SK-N-SH (cell line): Measurements from ENCODE around the gene GABRB3. TPM values are rescaled to one million over a fixed set of nuclear protein-coding genes. Genes with fewer than 3 reads are reported as not detected.
A peak's percentile ranks its signal among the peaks of the same experiment; 100 is the strongest.

Source experiments
- CTCF ChIA-PET: fragments of 300-600, 350-600 bp; formaldehyde crosslinking; extraction: SDS; loops from one replicate; lab custom pipeline; 2021; lab: Yijun Ruan, JAX
- POLR2A ChIA-PET: fragments of 350-600 bp; sonication (Branson Sonifier 250); formaldehyde crosslinking; extraction: SDS; loops from one replicate; lab custom pipeline; 2020; ENCODE audit warnings: antibody characterized with exemption, inconsistent platforms; lab: Yijun Ruan, JAX
- DNase-seq: peaks from one replicate; pipeline ENCODE4 v3.0.0; 2012
- H2AFZ ChIP-seq: fragments of 200-600 bp; sonication (generic); 2 replicates; pipeline ENCODE4 v1.8.1; 2016; ENCODE audit warnings: antibody characterized with exemption, mild to moderate bottlenecking, low read depth
- H3F3A ChIP-seq: fragments of 200-600 bp; sonication (generic); replicated peaks from 2 replicates; pipeline ENCODE3; 2016; ENCODE audit warnings: antibody characterized with exemption, mild to moderate bottlenecking; ENCODE audit not compliant: insufficient read depth
- H3K27ac ChIP-seq, 2 experiments: fragments of 200-500 bp in 1 of 2; fragments of 200-600 bp in 1 of 2; sonication (Bioruptor generic) in 1 of 2; sonication (generic), shearing (Covaris generic) in 1 of 2; 2 replicates each; pipeline versions ENCODE4 v1.5.1 to v1.6.1; 2014 to 2016; ENCODE audit warnings: low read depth in 2 of 2, inconsistent platforms in 1 of 2, low read length in 1 of 2, mild to moderate bottlenecking in 1 of 2, mixed read lengths in 1 of 2
- H3K27me3 ChIP-seq: fragments of 200-600 bp; sonication (generic), shearing (Covaris generic); 2 replicates; pipeline ENCODE4 v1.6.1; 2016; ENCODE audit warnings: mixed run types; ENCODE audit not compliant: insufficient read depth
- H3K36me3 ChIP-seq, 2 experiments: fragments of 200-500 bp in 1 of 2; fragments of 200-600 bp in 1 of 2; sonication (Bioruptor generic) in 1 of 2; sonication (generic) in 1 of 2; replicated peaks in 1 of 2; 2 replicates each; pipeline versions ENCODE3 to v1.5.1; 2014 to 2016; ENCODE audit warnings: low read length in 1 of 2, mild to moderate bottlenecking in 1 of 2; ENCODE audit not compliant: insufficient read depth in 2 of 2, control insufficient read depth in 1 of 2
- H3K4me1 ChIP-seq, 2 experiments: fragments of 200-500 bp in 1 of 2; fragments of 200-600 bp in 1 of 2; sonication (Bioruptor generic) in 1 of 2; sonication (generic), shearing (Covaris generic) in 1 of 2; 2 replicates each; pipeline versions ENCODE4 v1.5.1 to v1.6.1; 2014 to 2016; ENCODE audit warnings: low read depth in 1 of 2, low read length in 1 of 2, mixed run types in 1 of 2; ENCODE audit not compliant: insufficient read depth in 2 of 2, control insufficient read depth in 1 of 2
- H3K4me2 ChIP-seq: fragments of 200-600 bp; sonication (generic), shearing (Covaris generic); 2 replicates; pipeline ENCODE4 v1.6.1; 2017; ENCODE audit warnings: mixed run types
- H3K4me3 ChIP-seq, 2 experiments: fragments of 200-500 bp in 1 of 2; fragments of 200-600 bp in 1 of 2; sonication (Bioruptor generic) in 1 of 2; sonication (generic), shearing (Covaris generic) in 1 of 2; 2 replicates each; pipeline versions ENCODE4 v1.5.1 to v1.8.1; 2014 to 2016; ENCODE audit warnings: low read depth in 2 of 2, inconsistent platforms in 1 of 2, low read length in 1 of 2, mild to moderate bottlenecking in 1 of 2, mixed read lengths in 1 of 2, moderate library complexity in 1 of 2
- H3K79me2 ChIP-seq: fragments of 200-600 bp; sonication (generic); 2 replicates; pipeline ENCODE4 v1.8.1; 2017; ENCODE audit warnings: mild to moderate bottlenecking; ENCODE audit not compliant: insufficient read depth
- H3K9ac ChIP-seq: fragments of 200-600 bp; sonication (generic); 2 replicates; pipeline ENCODE4 v1.6.1; 2017; ENCODE audit warnings: mixed run types
- H3K9me2 ChIP-seq: fragments of 200-600 bp; sonication (generic); 2 replicates; pipeline ENCODE4 v1.6.1; 2017; ENCODE audit warnings: mixed run types
- H3K9me3 ChIP-seq: fragments of 200-600 bp; sonication (generic); 2 replicates; pipeline ENCODE4 v1.6.1; 2017; ENCODE audit warnings: mixed run types, mild to moderate bottlenecking, moderate library complexity
- H4K20me1 ChIP-seq: fragments of 200-600 bp; sonication (generic); 2 replicates; pipeline ENCODE4 v1.6.1; 2017; ENCODE audit warnings: mild to moderate bottlenecking, mixed run types; ENCODE audit not compliant: insufficient read depth
- ELF1 ChIP-seq: IDR thresholded peaks from 2 replicates; pipeline ENCODE4 v1.4.0; 2012
- EP300 ChIP-seq, 2 experiments: IDR thresholded peaks; 2 replicates each; pipeline versions ENCODE4 v1.4.0 to v1.6.1; 2012; ENCODE audit warnings: borderline replicate concordance in 1 of 2, low read depth in 1 of 2, low read length in 1 of 2
- EZH2phosphoT487 ChIP-seq: fragments of 200-600 bp; sonication (generic); IDR thresholded peaks from 2 replicates; pipeline ENCODE4 v1.6.1; 2017; ENCODE audit warnings: low read depth, mixed run types, mild to moderate bottlenecking, antibody characterized with exemption, moderate library complexity, borderline replicate concordance
- FOXM1 ChIP-seq: IDR thresholded peaks from 2 replicates; pipeline ENCODE4 v1.4.0; 2012; ENCODE audit warnings: low read depth, mild to moderate bottlenecking
- GABPA ChIP-seq: IDR thresholded peaks from 2 replicates; pipeline ENCODE4 v1.4.0; 2012; ENCODE audit warnings: low read depth, mild to moderate bottlenecking
- GATA2 ChIP-seq: sonication (generic); formaldehyde crosslinking; IDR thresholded peaks from 2 replicates; pipeline ENCODE4 v1.5.0; 2020; ENCODE audit warnings: mild to moderate bottlenecking, missing genetic modification reagents
- IRF3 ChIP-seq: fragments of 150-350 bp; IDR thresholded peaks from 2 replicates; pipeline ENCODE4 v1.6.1; 2016; ENCODE audit warnings: mild to moderate bottlenecking, low read depth, low read length
- JUND ChIP-seq: IDR thresholded peaks from 2 replicates; pipeline ENCODE4 v1.4.0; 2012
- MEF2A ChIP-seq: IDR thresholded peaks from 2 replicates; pipeline ENCODE4 v1.4.0; 2012; ENCODE audit warnings: low read depth, borderline replicate concordance
- MXI1 ChIP-seq: IDR thresholded peaks from 2 replicates; pipeline ENCODE4 v1.6.1; 2012; ENCODE audit warnings: mild to moderate bottlenecking, low read depth, low read length, improper control_type of control experiment
- NFIC ChIP-seq: IDR thresholded peaks from 2 replicates; pipeline ENCODE4 v1.4.0; 2012; ENCODE audit warnings: borderline replicate concordance
- NRF1 ChIP-seq: IDR thresholded peaks from 2 replicates; pipeline ENCODE4 v1.6.1; 2012; ENCODE audit warnings: low read depth, mild to moderate bottlenecking, low read length
- REST ChIP-seq: IDR thresholded peaks from 2 replicates; pipeline ENCODE4 v1.6.1; 2012; ENCODE audit warnings: mild to moderate bottlenecking, low read depth, low read length, moderate library complexity
- RXRA ChIP-seq: IDR thresholded peaks from 2 replicates; pipeline ENCODE4 v1.4.0; 2012; ENCODE audit warnings: low read depth, mild to moderate bottlenecking, borderline replicate concordance
- SIN3A ChIP-seq: IDR thresholded peaks from 2 replicates; pipeline ENCODE4 v1.6.1; 2012; ENCODE audit warnings: low read depth, mild to moderate bottlenecking, low read length, moderate library complexity, borderline replicate concordance
- TAF1 ChIP-seq: IDR thresholded peaks from 2 replicates; pipeline ENCODE4 v1.6.1; 2012; ENCODE audit warnings: low read depth, mild to moderate bottlenecking, low read length, moderate library complexity, borderline replicate concordance
- TCF12 ChIP-seq: IDR thresholded peaks from 2 replicates; pipeline ENCODE4 v1.4.0; 2012
- WGBS: methylation state at CpG from one replicate; pipeline ENCODE4 v1.1.6; 2017; ENCODE audit warnings: low lambda C conversion rate; 5-methylcytosine and 5-hydroxymethylcytosine counted together
- polyA plus RNA-seq, 3 experiments: library from polyadenylated mRNA; depleted of rRNA; stranded (reverse); fragments of >200 nt; gene quantifications; 2 replicates each; pipeline ENCODE4 v1.2.3, GENCODE V29; 2012

The GABRB3 gene
- polyA plus RNA-seq, 1 of the 3 experiments (the other 2 are of a cell fraction), result 0.10 TPM

- H3K27me3 ChIP-seq, result no peaks in the 10 kb centered on the region
- no peaks in the 10 kb centered on the region for H3K79me2 ChIP-seq
- WGBS, result 23% methylated on average over 6 of the region's 6 CpGs
- H3K4me1 ChIP-seq, result peaks cover 0 to 22% of the 10 kb centered on the region in 2 experiments; a peak in 2 of 4 replicates
- DNase-seq, result peak; percentile 67
- ChIA-PET POLR2A (no interaction called here), CTCF (interaction anchor here (0.9 to 1.4 kb wide), 2 partner anchors 24 to 202 kb away, joined by 3 read pairs; no protein-coding TSS in a partner anchor)
- H3K4me2 ChIP-seq, result no peak overlapping the region
- H3K9me2 ChIP-seq, result no peaks in the 10 kb centered on the region
- no peak overlapping the region for H3K4me3 ChIP-seq
- H3F3A ChIP-seq, result no peaks in the 10 kb centered on the region
- no peak overlapping the region for H2AFZ ChIP-seq
- no peaks in the 10 kb centered on the region for H3K9me3 ChIP-seq
- H3K27ac ChIP-seq, result peak overlapping the region in 1 of 2 experiments; percentile 63; a peak in 2 of 4 replicates
- H3K9ac ChIP-seq, result no peak overlapping the region
- H4K20me1 ChIP-seq, result no peaks in the 10 kb centered on the region
- H3K36me3 ChIP-seq, result no peaks in the 10 kb centered on the region
- TF ChIP-seq TCF12 (no peak), MXI1 (0 out of 2 replicates have a peak, but pooled peaks have one; percentile 30)
Observed at GRCh38 chr15:26662283-26662682, 110.6 kb downstream of the GABRB3 start.

GRCh38 chr15:26661748-26662147 is 111.1 kb downstream of the GABRB3 start:
- Histone ChIP-seq H4K20me1 (no peaks in the 10 kb centered on the region), H3K4me1 (peaks cover 0 to 22% of the 10 kb centered on the region in 2 experiments; a peak in 2 of 4 replicates), H3K27ac (peak overlapping the region in 1 of 2 experiments; percentile 53; a peak in 2 of 4 replicates), H3K9me3 (no peaks in the 10 kb centered on the region), H3K9me2 (no peaks in the 10 kb centered on the region), H2AFZ (no peak overlapping the region), H3K79me2 (no peaks in the 10 kb centered on the region), H3K9ac (no peak overlapping the region), H3F3A (no peaks in the 10 kb centered on the region), H3K36me3 (no peaks in the 10 kb centered on the region), H3K4me2 (no peak overlapping the region), H3K4me3 (no peak overlapping the region), H3K27me3 (no peaks in the 10 kb centered on the region)
- WGBS, result 22% methylated on average over 7 of the region's 7 CpGs
- CTCF ChIA-PET, result interaction anchor here (0.9 to 1.4 kb wide), 2 partner anchors 24 to 203 kb away, joined by 3 read pairs; no protein-coding TSS in a partner anchor
- POLR2A ChIA-PET, result no interaction called here
- TF ChIP-seq SIN3A (no peak), RXRA (no peak), GATA2 (CRISPR knock-in tag) (peak; percentile 14; the same call in 1 of the 2 replicates), TCF12 (no peak), EZH2phosphoT487 (no peak)
- no peak for DNase-seq

- no peaks in the 10 kb centered on the region for H3K9me3 ChIP-seq
- no peaks in the 10 kb centered on the region for H3K27me3 ChIP-seq
- H3K4me2 ChIP-seq, result no peak overlapping the region
- CTCF ChIA-PET, result interaction anchor here (1.4 kb wide), 1 partner anchor 25 kb away, joined by 3 read pairs; no protein-coding TSS in a partner anchor
- peaks cover 0 to 22% of the 10 kb centered on the region in 2 experiments; a peak in 2 of 4 replicates for H3K4me1 ChIP-seq
- POLR2A ChIA-PET, result no interaction called here
- H3K9ac ChIP-seq, result no peak overlapping the region
- H4K20me1 ChIP-seq, result no peaks in the 10 kb centered on the region
- H3K27ac ChIP-seq, result no peak overlapping the region
- 48% methylated on average over 3 of the region's 3 CpGs for WGBS
- H3K36me3 ChIP-seq, result no peaks in the 10 kb centered on the region
- no peak for DNase-seq
- H3K9me2 ChIP-seq, result no peaks in the 10 kb centered on the region
- H2AFZ ChIP-seq, result no peak overlapping the region
- no peaks in the 10 kb centered on the region for H3K79me2 ChIP-seq
- no peak overlapping the region for H3K4me3 ChIP-seq
- H3F3A ChIP-seq, result no peaks in the 10 kb centered on the region
- TF ChIP-seq ELF1 (no peak), RXRA (no peak), GATA2 (CRISPR knock-in tag) (no peak), GABPA (no peak), IRF3 (no peak), TCF12 (no peak), REST (no peak), TAF1 (no peak), FOXM1 (no peak), NFIC (no peak), EP300 (IDR thresholded peaks at IDR 0.05; ENCODE audit: borderline replicate concordance in 1 of 2, low read depth in 1 of 2, low read length in 1 of 2) (no peak), JUND (no peak), NRF1 (no peak), MEF2A (no peak)
Observed at GRCh38 chr15:26661107-26661506, 111.8 kb downstream of the GABRB3 start.
